Activated T-cell treated with anti-CD3 and anti-CD28 coated beads, Interleukin-2, amount 50 U/mL, for 4 hours (primary cell): ENCODE data around the gene TAF12. TPM values are rescaled to one million over a fixed set of nuclear protein-coding genes. Genes with fewer than 3 reads are reported as not detected.
"Not testable (repeated sequence)": the region's sequence is repeated elsewhere in the genome, so short reads cannot be mapped to it uniquely, and the experiment has no call there.

Experiments
- ATAC-seq, 2 donors: fragments of 200-7000 bp; cut with Tn5 transposase; one replicate each; pipeline ENCODE4 v1.10.0; 2021
- DNase-seq: peaks from one replicate; pipeline ENCODE4 v3.0.0-alpha.2; 2020
- H3K27me3 Mint-ChIP-seq: one replicate; pipeline ENCODE4 v1.8.0; 2021; ENCODE audit warnings: low read depth, mixed read lengths
- H3K36me3 Mint-ChIP-seq: one replicate; pipeline ENCODE4 v1.8.0; 2022; ENCODE audit warnings: mixed read lengths; ENCODE audit not compliant: insufficient read depth
- H3K4me1 Mint-ChIP-seq: one replicate; pipeline ENCODE4 v1.8.0; 2021; ENCODE audit warnings: low read depth, mixed read lengths
- H3K4me3 Mint-ChIP-seq: one replicate; pipeline ENCODE4 v1.8.0; 2021; ENCODE audit warnings: mild to moderate bottlenecking, moderate library complexity, mixed read lengths
- H3K9me3 Mint-ChIP-seq: one replicate; pipeline ENCODE4 v1.8.0; 2021; ENCODE audit warnings: mixed read lengths
- total RNA-seq, 3 donors: library from RNA; stranded (reverse); gene quantifications; one replicate each; pipeline ENCODE4 v1.2.1, GENCODE V29; 2021

The TAF12 gene
- total RNA-seq, 3 donors from 2014 or later: 34.4 to 38.9 (median 36.5) TPM

GRCh38 chr1:28581531-28582247 lies 61.2 kb downstream of the TAF12 start:
- no peaks in the 10 kb centered on the region for H3K27me3 Mint-ChIP-seq
- peaks cover 26% of the 10 kb centered on the region for H3K4me1 Mint-ChIP-seq
- peak; percentile 92 for DNase-seq
- ATAC-seq: peak; percentile 80 to 84
- H3K9me3 Mint-ChIP-seq: no peaks in the 10 kb centered on the region
- H3K4me3 Mint-ChIP-seq: peak overlapping the region; percentile 99
- peaks cover 36% of the 10 kb centered on the region for H3K36me3 Mint-ChIP-seq

- H3K4me1 Mint-ChIP-seq: peaks cover 26% of the 10 kb centered on the region
- H3K4me3 Mint-ChIP-seq: peak overlapping the region; percentile 99
- DNase-seq (peak; percentile 57), ATAC-seq (peak; percentile 21 to 25)
- H3K36me3 Mint-ChIP-seq: peaks cover 36% of the 10 kb centered on the region
- H3K27me3 Mint-ChIP-seq: no peaks in the 10 kb centered on the region
- no peaks in the 10 kb centered on the region for H3K9me3 Mint-ChIP-seq
These were observed 61.9 kb downstream of the TAF12 start for GRCh38 chr1:28580722-28581530.

GRCh38 chr1:28579401-28579800 lies 63.5 kb downstream of the TAF12 start:
- no peak for DNase-seq
- Mint-ChIP-seq H3K9me3 (no peaks in the 10 kb centered on the region), H3K36me3 (peaks cover 36% of the 10 kb centered on the region), H3K27me3 (no peaks in the 10 kb centered on the region), H3K4me3 (peak overlapping the region; percentile 99), H3K4me1 (peaks cover 26% of the 10 kb centered on the region)
- ATAC-seq: no peak

GRCh38 chr1:28578696-28579218 lies 64.1 kb downstream of the TAF12 start:
- DNase-seq (no peak), ATAC-seq (no peak)
- Mint-ChIP-seq H3K36me3 (peaks cover 36% of the 10 kb centered on the region), H3K4me1 (peaks cover 26% of the 10 kb centered on the region), H3K4me3 (peak overlapping the region; percentile 99), H3K9me3 (no peaks in the 10 kb centered on the region), H3K27me3 (no peaks in the 10 kb centered on the region)

- peaks cover 24% of the 10 kb centered on the region for H3K4me1 Mint-ChIP-seq
- no peaks in the 10 kb centered on the region for H3K9me3 Mint-ChIP-seq
- ATAC-seq (peak; percentile 3 to 6), DNase-seq (no peak)
- peak overlapping the region; percentile 99 for H3K4me3 Mint-ChIP-seq
- H3K27me3 Mint-ChIP-seq: no peaks in the 10 kb centered on the region
- peaks cover 36% of the 10 kb centered on the region for H3K36me3 Mint-ChIP-seq
These were observed 64.9 kb downstream of the TAF12 start for GRCh38 chr1:28577738-28578536.

- Mint-ChIP-seq H3K36me3 (peaks cover 36% of the 10 kb centered on the region), H3K9me3 (no peaks in the 10 kb centered on the region), H3K27me3 (no peaks in the 10 kb centered on the region), H3K4me1 (peaks cover 22% of the 10 kb centered on the region), H3K4me3 (peak overlapping the region; percentile 99)
- ATAC-seq: peak; percentile 5 to 8
- no peak for DNase-seq
These were observed 65.7 kb downstream of the TAF12 start for GRCh38 chr1:28577052-28577678.

GRCh38 chr1:28573564-28573963 lies 69.3 kb downstream of the TAF12 start:
- H3K36me3 Mint-ChIP-seq: peaks cover 18% of the 10 kb centered on the region
- no peak for ATAC-seq
- H3K9me3 Mint-ChIP-seq: no peaks in the 10 kb centered on the region
- peaks cover 5% of the 10 kb centered on the region for H3K4me1 Mint-ChIP-seq
- H3K4me3 Mint-ChIP-seq: no peak overlapping the region
- H3K27me3 Mint-ChIP-seq: no peaks in the 10 kb centered on the region
- no peak for DNase-seq

GRCh38 chr1:28572891-28573290 lies 70.0 kb downstream of the TAF12 start:
- not testable (repeated sequence) for H3K4me1 Mint-ChIP-seq, DNase-seq, ATAC-seq, H3K4me3 Mint-ChIP-seq, H3K27me3 Mint-ChIP-seq, H3K9me3 Mint-ChIP-seq
- peaks cover 20% of the 10 kb centered on the region for H3K36me3 Mint-ChIP-seq

- no peak overlapping the region for H3K4me3 Mint-ChIP-seq
- no peaks in the 10 kb centered on the region for H3K27me3 Mint-ChIP-seq
- no peak for DNase-seq
- H3K36me3 Mint-ChIP-seq: peaks cover 20% of the 10 kb centered on the region
- H3K9me3 Mint-ChIP-seq: no peaks in the 10 kb centered on the region
- H3K4me1 Mint-ChIP-seq: no peaks in the 10 kb centered on the region
- no peak for ATAC-seq
These were observed 71.0 kb downstream of the TAF12 start for GRCh38 chr1:28571911-28572310.

- ATAC-seq (no peak), DNase-seq (no peak)
- no peaks in the 10 kb centered on the region for H3K9me3 Mint-ChIP-seq
- H3K36me3 Mint-ChIP-seq: peaks cover 27% of the 10 kb centered on the region
- H3K27me3 Mint-ChIP-seq: no peaks in the 10 kb centered on the region
- no peak overlapping the region for H3K4me3 Mint-ChIP-seq
- no peaks in the 10 kb centered on the region for H3K4me1 Mint-ChIP-seq
These were observed 75.9 kb downstream of the TAF12 start for GRCh38 chr1:28566931-28567330.

- peaks cover 20% of the 10 kb centered on the region for H3K36me3 Mint-ChIP-seq
- DNase-seq (no peak), ATAC-seq (no peak)
- H3K4me1 Mint-ChIP-seq: no peaks in the 10 kb centered on the region
- H3K4me3 Mint-ChIP-seq: no peak overlapping the region
- H3K27me3 Mint-ChIP-seq: no peaks in the 10 kb centered on the region
- no peaks in the 10 kb centered on the region for H3K9me3 Mint-ChIP-seq
These were observed 77.1 kb downstream of the TAF12 start for GRCh38 chr1:28565726-28566125.

- ATAC-seq (no peak), DNase-seq (no peak)
- Mint-ChIP-seq H3K27me3 (no peaks in the 10 kb centered on the region), H3K4me3 (no peak overlapping the region), H3K9me3 (no peaks in the 10 kb centered on the region), H3K4me1 (no peaks in the 10 kb centered on the region), H3K36me3 (peaks cover 23% of the 10 kb centered on the region)
These were observed 77.8 kb downstream of the TAF12 start for GRCh38 chr1:28565040-28565439.

- Mint-ChIP-seq H3K4me3 (no peak overlapping the region), H3K36me3 (peaks cover 23% of the 10 kb centered on the region), H3K9me3 (no peaks in the 10 kb centered on the region), H3K27me3 (no peaks in the 10 kb centered on the region), H3K4me1 (no peaks in the 10 kb centered on the region)
- ATAC-seq (no peak), DNase-seq (no peak)
These were observed 78.6 kb downstream of the TAF12 start for GRCh38 chr1:28564310-28564709.

- H3K36me3 Mint-ChIP-seq: peaks cover 10% of the 10 kb centered on the region
- no peak for DNase-seq
- ATAC-seq: no peak
These were observed 82.0 kb downstream of the TAF12 start for GRCh38 chr1:28560886-28561285.

More at GRCh38 chr1:28560886-28561285, 82.0 kb downstream of the TAF12 start:
- Mint-ChIP-seq H3K27me3 (no peaks in the 10 kb centered on the region), H3K4me3 (no peak overlapping the region), H3K4me1 (no peaks in the 10 kb centered on the region), H3K9me3 (no peaks in the 10 kb centered on the region)
